ENCODE data around the gene WDR77. TPM values are rescaled to one million over a fixed set of nuclear protein-coding genes. Genes with fewer than 3 reads are reported as not detected.
A peak's percentile ranks its signal among the peaks of the same experiment; 100 is the strongest.

The WDR77 gene
- total and polyA plus RNA-seq, 7 donors: 13.8 to 29.5 (median 18.4) TPM

DNA sequence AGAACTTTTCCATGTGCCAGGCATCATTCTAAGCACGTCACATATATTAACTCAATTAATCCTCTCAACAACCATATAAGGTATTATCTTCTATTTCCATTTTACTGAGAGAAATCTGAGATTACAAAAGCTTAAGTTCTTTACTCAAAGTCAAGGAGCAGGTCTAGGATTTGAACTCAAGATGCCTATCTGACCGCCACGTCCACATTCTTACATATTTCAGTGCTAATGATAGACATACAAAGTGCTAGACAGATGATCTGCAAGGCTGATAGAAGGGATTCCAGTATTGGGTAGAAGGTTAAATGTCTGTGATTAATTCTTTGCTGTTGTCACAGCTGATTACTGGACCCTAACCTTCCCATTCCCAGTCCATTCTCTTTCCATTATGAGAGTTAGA lies 4.7 kb upstream of the WDR77 start:
- Histone ChIP-seq H3K27me3 (no peaks in the 10 kb centered on the region), H3K4me3 (no peak overlapping the region), H3K4me1 (peaks cover 0 to 61% (median 48%) of the 10 kb centered on the region in 4 donors), H3K9me3 (no peaks in the 10 kb centered on the region), H3K36me3 (peaks cover 3 to 55% (median 29%) of the 10 kb centered on the region in 4 donors), H3K27ac (no peak overlapping the region)
- WGBS, 2 donors: 85 to 91% methylated on average over 3 of the region's 3 CpGs
- intact Hi-C loops (cut with DNase I): no loop called here
- no peak for TF ChIP-seq POLR2AphosphoS5 (IDR thresholded peaks at IDR 0.05)
- no peak for DNase-seq

DNA sequence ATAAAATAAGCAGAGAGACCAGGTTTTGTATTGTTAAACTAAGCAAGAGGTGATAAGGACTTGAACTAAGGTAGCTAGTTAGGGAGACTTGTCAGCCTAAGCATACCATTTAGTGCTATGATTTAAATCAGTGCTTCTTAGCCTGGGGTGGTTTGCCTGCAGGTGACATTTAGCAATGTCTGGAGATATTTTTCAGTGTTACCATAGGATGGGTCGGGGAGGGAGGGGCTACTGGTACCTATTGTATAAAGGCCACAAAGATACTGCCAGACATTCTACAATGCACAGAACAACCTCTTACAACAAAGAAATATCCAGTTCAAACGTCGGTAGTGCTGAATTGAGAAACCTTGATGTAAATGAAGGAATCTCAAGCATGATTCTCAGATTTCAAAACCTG lies 3.5 kb upstream of the WDR77 start:
- Histone ChIP-seq H3K9me3 (no peaks in the 10 kb centered on the region), H3K4me3 (no peak overlapping the region), H3K27ac (no peak overlapping the region), H3K4me1 (peaks cover 0 to 70% (median 56%) of the 10 kb centered on the region in 4 donors), H3K36me3 (peaks cover 3 to 44% (median 19%) of the 10 kb centered on the region in 4 donors), H3K27me3 (no peaks in the 10 kb centered on the region)
- TF ChIP-seq POLR2A (IDR thresholded peaks at IDR 0.05) (no peak), EP300 (IDR thresholded peaks at IDR 0.05) (no peak), POLR2AphosphoS5 (IDR thresholded peaks at IDR 0.05) (no peak)
- TF ChIP-seq, protein P1, sequence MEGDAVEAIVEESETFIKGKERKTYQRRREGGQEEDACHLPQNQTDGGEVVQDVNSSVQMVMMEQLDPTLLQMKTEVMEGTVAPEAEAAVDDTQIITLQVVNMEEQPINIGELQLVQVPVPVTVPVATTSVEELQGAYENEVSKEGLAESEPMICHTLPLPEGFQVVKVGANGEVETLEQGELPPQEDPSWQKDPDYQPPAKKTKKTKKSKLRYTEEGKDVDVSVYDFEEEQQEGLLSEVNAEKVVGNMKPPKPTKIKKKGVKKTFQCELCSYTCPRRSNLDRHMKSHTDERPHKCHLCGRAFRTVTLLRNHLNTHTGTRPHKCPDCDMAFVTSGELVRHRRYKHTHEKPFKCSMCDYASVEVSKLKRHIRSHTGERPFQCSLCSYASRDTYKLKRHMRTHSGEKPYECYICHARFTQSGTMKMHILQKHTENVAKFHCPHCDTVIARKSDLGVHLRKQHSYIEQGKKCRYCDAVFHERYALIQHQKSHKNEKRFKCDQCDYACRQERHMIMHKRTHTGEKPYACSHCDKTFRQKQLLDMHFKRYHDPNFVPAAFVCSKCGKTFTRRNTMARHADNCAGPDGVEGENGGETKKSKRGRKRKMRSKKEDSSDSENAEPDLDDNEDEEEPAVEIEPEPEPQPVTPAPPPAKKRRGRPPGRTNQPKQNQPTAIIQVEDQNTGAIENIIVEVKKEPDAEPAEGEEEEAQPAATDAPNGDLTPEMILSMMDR (IDR thresholded peaks at IDR 0.05): no peak
- WGBS, 2 donors: 83 to 93% methylated on average over 3 of the region's 3 CpGs
- DNase-seq: no peak
- intact Hi-C loops (cut with DNase I): no loop called here

DNA sequence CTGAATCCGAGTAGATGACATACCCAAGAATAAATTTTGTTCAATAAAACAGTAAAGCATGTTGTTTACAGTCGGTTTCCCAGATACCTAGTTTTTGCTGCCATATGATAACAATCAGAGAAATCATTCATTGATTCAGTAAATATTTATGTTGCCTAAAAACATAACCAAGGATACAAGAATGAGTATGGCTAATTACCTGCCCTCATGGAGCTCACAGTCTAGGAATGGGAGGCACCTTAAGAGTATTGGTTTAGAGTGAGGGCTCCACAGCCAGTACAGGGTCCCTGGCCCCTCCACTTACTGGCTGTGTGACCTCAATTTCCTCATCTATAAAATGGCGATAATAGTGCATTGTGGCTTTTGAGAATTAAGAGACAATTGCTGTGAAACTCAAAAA lies 1.1 kb upstream of the WDR77 start:
- intact Hi-C loops (cut with DNase I): no loop called here
- H3K4me1 ChIP-seq: peaks cover 0 to 68% (median 56%) of the 10 kb centered on the region in 4 donors
- peak overlapping the region in 3 of 4 donors; percentile 86 to 90 (median 89) for H3K27ac ChIP-seq

DNA sequence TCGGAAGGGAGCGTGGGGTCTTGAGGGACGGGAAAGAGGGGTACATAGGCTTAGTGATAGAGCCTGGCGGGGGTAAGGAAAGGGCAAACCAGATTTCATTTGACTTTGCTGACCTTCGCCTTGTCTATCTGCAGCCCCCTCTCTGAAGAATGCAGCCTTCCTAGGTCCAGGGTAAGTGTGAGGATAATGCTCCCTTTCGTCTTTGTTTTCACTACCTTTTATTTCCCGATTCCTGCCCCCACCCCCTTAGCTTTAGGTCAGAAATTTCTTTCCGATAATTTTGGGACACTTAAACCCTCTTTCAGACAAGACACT lies 604 bp upstream of the WDR77 start:
- Histone ChIP-seq H3K9me3 (no peaks in the 10 kb centered on the region), H3K4me3 (peak overlapping the region; percentile 80 to 95 (median 90)), H3K36me3 (peaks cover 0 to 43% (median 8%) of the 10 kb centered on the region in 4 donors), H3K27ac (peak overlapping the region; percentile 86 to 90 (median 88)), H3K27me3 (no peaks in the 10 kb centered on the region), H3K4me1 (peaks cover 0 to 63% (median 54%) of the 10 kb centered on the region in 4 donors)
- 1% methylated on average over 8 of the region's 8 CpGs for WGBS, 2 donors
- no peak for DNase-seq
- TF ChIP-seq, protein P1 (IDR thresholded peaks at IDR 0.05): no peak
- peak in 1 of 2 donors; percentile 6 for TF ChIP-seq POLR2A (IDR thresholded peaks at IDR 0.05)
- no peak for TF ChIP-seq EP300 (IDR thresholded peaks at IDR 0.05)
- TF ChIP-seq POLR2AphosphoS5 (IDR thresholded peaks at IDR 0.05): no peak
- intact Hi-C loops (cut with DNase I): loop anchor here (5.0 to 10.0 kb wide), 3 partner anchors 307 to 1415 kb away; partner anchors contain the start of genes CEPT1, DRAM2 and STRIP1

More for the DNA sequence above, 1.1 kb upstream of the WDR77 start:
- no peaks in the 10 kb centered on the region for H3K27me3 ChIP-seq
- 32 to 48% methylated on average over 3 of the region's 3 CpGs for WGBS, 2 donors
- peak overlapping the region; percentile 80 to 95 (median 90) for H3K4me3 ChIP-seq
- H3K36me3 ChIP-seq: peaks cover 0 to 43% (median 8%) of the 10 kb centered on the region in 4 donors
- H3K9me3 ChIP-seq: no peaks in the 10 kb centered on the region
- TF ChIP-seq POLR2A (IDR thresholded peaks at IDR 0.05) (no peak), POLR2AphosphoS5 (IDR thresholded peaks at IDR 0.05) (no peak), EP300 (IDR thresholded peaks at IDR 0.05) (no peak)
- TF ChIP-seq, protein P1 (IDR thresholded peaks at IDR 0.05): no peak
- no peak for DNase-seq

DNA sequence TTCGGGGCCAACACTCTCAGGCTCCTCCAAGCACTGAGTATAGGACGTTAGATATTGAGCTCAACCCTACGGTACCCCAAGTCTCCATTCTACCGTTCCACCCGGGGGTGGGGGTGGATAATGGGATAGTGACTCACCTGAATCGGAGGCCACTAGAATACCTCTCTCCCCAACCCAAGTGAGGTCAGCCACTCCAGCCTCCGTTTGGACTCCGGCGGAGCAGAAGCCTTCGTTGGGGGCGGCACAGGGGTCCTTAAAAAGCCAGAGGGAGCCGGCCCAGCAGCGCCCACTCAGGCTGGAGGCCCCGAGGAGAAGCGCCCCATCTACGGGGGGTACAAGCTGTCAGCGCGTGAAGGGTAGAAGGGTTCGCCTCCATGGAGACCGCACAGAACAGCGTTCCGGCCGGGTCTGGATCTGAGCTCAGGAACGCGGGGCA lies 556 bp downstream of the WDR77 start:
- WGBS, 2 donors: 1% methylated on average over 25 of the region's 25 CpGs

More for the DNA sequence above, 556 bp downstream of the WDR77 start:
- DNase-seq: no peak
- intact Hi-C loops (cut with DNase I): loop anchor here (5.0 to 10.0 kb wide), 3 partner anchors 306 to 1414 kb away; partner anchors contain the start of genes CEPT1, DRAM2 and STRIP1
- Histone ChIP-seq H3K4me1 (peaks cover 0 to 51% (median 46%) of the 10 kb centered on the region in 4 donors), H3K36me3 (peaks cover 4 to 46% (median 9%) of the 10 kb centered on the region in 4 donors), H3K27me3 (no peaks in the 10 kb centered on the region), H3K4me3 (peak overlapping the region; percentile 80 to 95 (median 90)), H3K9me3 (no peaks in the 10 kb centered on the region), H3K27ac (peak overlapping the region; percentile 86 to 90 (median 88))
- TF ChIP-seq, protein P1 (IDR thresholded peaks at IDR 0.05): no peak
- TF ChIP-seq POLR2AphosphoS5 (IDR thresholded peaks at IDR 0.05): no peak
- no peak for TF ChIP-seq POLR2A (IDR thresholded peaks at IDR 0.05)
- no peak for TF ChIP-seq EP300 (IDR thresholded peaks at IDR 0.05)

Data from sigmoid colon (tissue), 7 donors.